Measurements from ENCODE around the gene EHD4. TPM values are rescaled to one million over a fixed set of nuclear protein-coding genes. Genes with fewer than 3 reads are reported as not detected.

Gene EHD4
- polyA plus RNA-seq, 1 donor (not counting 4 experiments of a cell fraction or from before 2014, with no cell fraction given): 31.5 TPM

GRCh38 chr15:41950127-41950483 lies 22.3 kb downstream of the EHD4 start:
- no peak for TF ChIP-seq EZH2 (IDR thresholded peaks at IDR 0.05; ENCODE audit: low read length)
- TF ChIP-seq CTCF (optimal IDR thresholded peaks at IDR 0.05 in 1 of 3, IDR thresholded peaks at IDR 0.05 in 1 of 3, conservative IDR thresholded peaks at IDR 0.05 in 1 of 3; ENCODE audit: extremely low read depth in 1 of 3, insufficient read depth in 2 of 3, low read length in 3 of 3): no peak
- Histone ChIP-seq H3K27ac (ENCODE audit: control insufficient read depth, insufficient read depth, low read length) (no peak overlapping the region), H4K20me1 (ENCODE audit: control insufficient read depth, extremely low read depth, insufficient read depth, low read length) (no peaks in the 10 kb centered on the region), H3K36me3 (ENCODE audit: control insufficient read depth in 2 of 2, extremely low read depth in 1 of 2, insufficient read depth in 2 of 2, low read length in 2 of 2) (peaks cover 15 to 23% of the 10 kb centered on the region in 2 experiments), H3K4me1 (ENCODE audit: control insufficient read depth, extremely low read depth, insufficient read depth, low read length) (peaks cover 29% of the 10 kb centered on the region), H2AFZ (ENCODE audit: control insufficient read depth, low read length) (no peak overlapping the region), H3K9me1 (ENCODE audit: control insufficient read depth, extremely low read depth, insufficient read depth, low read length) (no peaks in the 10 kb centered on the region), H3K9ac (ENCODE audit: control insufficient read depth, extremely low read depth, insufficient read depth, low read length) (no peak overlapping the region), H3K27me3 (ENCODE audit: control insufficient read depth, extremely low read depth, insufficient read depth, low read length) (no peaks in the 10 kb centered on the region), H3K4me3 (ENCODE audit: control insufficient read depth in 2 of 3, extremely low read depth in 1 of 3, insufficient read depth in 2 of 3, low read depth in 1 of 3, low read length in 3 of 3) (no peak overlapping the region), H3K9me3 (ENCODE audit: control insufficient read depth, low read depth, low read length) (no peaks in the 10 kb centered on the region), H3K4me2 (ENCODE audit: control insufficient read depth, extremely low read depth, insufficient read depth, low read depth, low read length) (no peak overlapping the region), H3K79me2 (ENCODE audit: control insufficient read depth, insufficient read depth, low read length) (peaks cover 46% of the 10 kb centered on the region)
- DNase-seq (ENCODE audit: low read depth, low spot score) (no peak), FAIRE-seq (no peak)
- dilution Hi-C loops (cut with MboI; ENCODE audit: extremely low pct_ligation_motif_present, low sequenced_read_pairs): no loop called here

- Histone ChIP-seq H2AFZ (ENCODE audit: control insufficient read depth, low read length) (no peak overlapping the region), H3K36me3 (ENCODE audit: control insufficient read depth in 2 of 2, extremely low read depth in 1 of 2, insufficient read depth in 2 of 2, low read length in 2 of 2) (peaks cover 15 to 25% of the 10 kb centered on the region in 2 experiments), H3K4me2 (ENCODE audit: control insufficient read depth, extremely low read depth, insufficient read depth, low read depth, low read length) (no peak overlapping the region), H3K9me3 (ENCODE audit: control insufficient read depth, low read depth, low read length) (no peaks in the 10 kb centered on the region), H3K4me1 (ENCODE audit: control insufficient read depth, extremely low read depth, insufficient read depth, low read length) (peaks cover 34% of the 10 kb centered on the region), H3K4me3 (ENCODE audit: control insufficient read depth in 2 of 3, extremely low read depth in 1 of 3, insufficient read depth in 2 of 3, low read depth in 1 of 3, low read length in 3 of 3) (no peak overlapping the region), H3K27ac (ENCODE audit: control insufficient read depth, insufficient read depth, low read length) (no peak overlapping the region), H3K9ac (ENCODE audit: control insufficient read depth, extremely low read depth, insufficient read depth, low read length) (no peak overlapping the region), H3K9me1 (ENCODE audit: control insufficient read depth, extremely low read depth, insufficient read depth, low read length) (no peaks in the 10 kb centered on the region), H4K20me1 (ENCODE audit: control insufficient read depth, extremely low read depth, insufficient read depth, low read length) (no peaks in the 10 kb centered on the region), H3K27me3 (ENCODE audit: control insufficient read depth, extremely low read depth, insufficient read depth, low read length) (no peaks in the 10 kb centered on the region), H3K79me2 (ENCODE audit: control insufficient read depth, insufficient read depth, low read length) (peaks cover 44% of the 10 kb centered on the region)
- TF ChIP-seq CTCF (optimal IDR thresholded peaks at IDR 0.05 in 1 of 3, IDR thresholded peaks at IDR 0.05 in 1 of 3, conservative IDR thresholded peaks at IDR 0.05 in 1 of 3; ENCODE audit: extremely low read depth in 1 of 3, insufficient read depth in 2 of 3, low read length in 3 of 3) (no peak), EZH2 (IDR thresholded peaks at IDR 0.05; ENCODE audit: low read length) (no peak)
- dilution Hi-C loops (cut with MboI; ENCODE audit: extremely low pct_ligation_motif_present, low sequenced_read_pairs): no loop called here
- FAIRE-seq: no peak
- DNase-seq (ENCODE audit: low read depth, low spot score): no peak
Measured at GRCh38 chr15:41949401-41950126, 22.8 kb downstream of the EHD4 start.
